Endothelial cell (in vitro differentiated cells): ENCODE measurements around the gene TOR3A. TPM values are rescaled to one million over a fixed set of nuclear protein-coding genes. Genes with fewer than 3 reads are reported as not detected.
"Not testable (repeated sequence)": the region's sequence is repeated elsewhere in the genome, so short reads cannot be mapped to it uniquely, and the experiment has no call there.

ENCODE experiments used
- DNase-seq: peaks from one replicate; pipeline ENCODE4 v3.0.0; 2021; ENCODE audit warnings: low spot score
- H3K27ac Mint-ChIP-seq: one replicate; pipeline ENCODE4 v1.8.0; 2021; ENCODE audit warnings: mixed read lengths, inconsistent platforms; ENCODE audit not compliant: unreplicated experiment
- H3K27me3 Mint-ChIP-seq: one replicate; pipeline ENCODE4 v1.8.0; 2021; ENCODE audit warnings: mild to moderate bottlenecking, moderate library complexity, mixed read lengths, inconsistent platforms; ENCODE audit not compliant: unreplicated experiment
- H3K36me3 Mint-ChIP-seq: one replicate; pipeline ENCODE4 v1.8.0; 2021; ENCODE audit warnings: mild to moderate bottlenecking, low read depth, mixed read lengths, inconsistent platforms; ENCODE audit not compliant: unreplicated experiment
- H3K4me1 Mint-ChIP-seq: one replicate; pipeline ENCODE4 v1.8.0; 2021; ENCODE audit warnings: mild to moderate bottlenecking, mixed read lengths, inconsistent platforms; ENCODE audit not compliant: unreplicated experiment
- H3K4me3 Mint-ChIP-seq: one replicate; pipeline ENCODE4 v1.8.0; 2021; ENCODE audit warnings: mild to moderate bottlenecking, mixed read lengths, inconsistent platforms; ENCODE audit not compliant: unreplicated experiment
- H3K9me3 Mint-ChIP-seq: one replicate; pipeline ENCODE4 v1.8.0; 2021; ENCODE audit warnings: mixed read lengths, inconsistent platforms; ENCODE audit not compliant: unreplicated experiment
- CTCF ChIP-seq: fragments of 200-600 bp; sonication (generic); IDR thresholded peaks from one replicate; pipeline ENCODE4 v1.5.0; 2021; ENCODE audit warnings: antibody characterized with exemption; ENCODE audit not compliant: unreplicated experiment
- total RNA-seq: library from RNA; stranded (reverse); fragmentation: NEBNext Ultra II Directional; extraction: Animal tissue kit (Norgen Biotek cat#: 25700); gene quantifications from one replicate; pipeline ENCODE4 v1.2.1, GENCODE V29; 2021; ENCODE audit not compliant: unreplicated experiment

Gene TOR3A
- total RNA-seq, 1 donor from 2014 or later, result 15.2 TPM

GRCh38 chr1:179129702-179130473 is 48.0 kb downstream of the TOR3A start:
- Mint-ChIP-seq H3K9me3 (no peaks in the 10 kb centered on the region), H3K27ac (no peak overlapping the region), H3K36me3 (peaks cover 30% of the 10 kb centered on the region), H3K4me1 (peaks cover 20% of the 10 kb centered on the region), H3K27me3 (no peaks in the 10 kb centered on the region), H3K4me3 (no peak overlapping the region)
- no peak for DNase-seq
- TF ChIP-seq CTCF, result no peak

- Mint-ChIP-seq H3K36me3 (peaks cover 37% of the 10 kb centered on the region), H3K4me1 (peaks cover 30% of the 10 kb centered on the region)
- not testable (repeated sequence) for H3K4me3 Mint-ChIP-seq, H3K27me3 Mint-ChIP-seq, H3K9me3 Mint-ChIP-seq, DNase-seq, H3K27ac Mint-ChIP-seq
Observed at GRCh38 chr1:179135168-179135567, 53.3 kb downstream of the TOR3A start.

- not testable (repeated sequence) for H3K9me3 Mint-ChIP-seq, DNase-seq, H3K4me3 Mint-ChIP-seq, H3K27me3 Mint-ChIP-seq, H3K27ac Mint-ChIP-seq
- H3K36me3 Mint-ChIP-seq, result peaks cover 37% of the 10 kb centered on the region
- peaks cover 33% of the 10 kb centered on the region for H3K4me1 Mint-ChIP-seq
Observed at GRCh38 chr1:179135707-179136106, 53.8 kb downstream of the TOR3A start.

- Mint-ChIP-seq H3K36me3 (peaks cover 39% of the 10 kb centered on the region), H3K27ac (peak overlapping the region; percentile 11), H3K4me3 (no peak overlapping the region), H3K4me1 (peaks cover 38% of the 10 kb centered on the region), H3K9me3 (no peaks in the 10 kb centered on the region), H3K27me3 (peaks cover 3% of the 10 kb centered on the region)
- DNase-seq, result no peak
- no peak for TF ChIP-seq CTCF
Observed at GRCh38 chr1:179137617-179138255, 55.9 kb downstream of the TOR3A start.

- not testable (repeated sequence) for DNase-seq, H3K9me3 Mint-ChIP-seq, H3K27ac Mint-ChIP-seq, H3K4me3 Mint-ChIP-seq, H3K27me3 Mint-ChIP-seq
- peaks cover 36% of the 10 kb centered on the region for H3K36me3 Mint-ChIP-seq
- peaks cover 36% of the 10 kb centered on the region for H3K4me1 Mint-ChIP-seq
Observed at GRCh38 chr1:179138755-179139154, 56.9 kb downstream of the TOR3A start.

GRCh38 chr1:179141592-179142251 is 59.9 kb downstream of the TOR3A start:
- H3K36me3 Mint-ChIP-seq, result peaks cover 32% of the 10 kb centered on the region
- peaks cover 46% of the 10 kb centered on the region for H3K4me1 Mint-ChIP-seq
- H3K9me3 Mint-ChIP-seq, result no peaks in the 10 kb centered on the region
- H3K4me3 Mint-ChIP-seq, result peak overlapping the region; percentile 94
- H3K27me3 Mint-ChIP-seq, result peaks cover 3% of the 10 kb centered on the region
- DNase-seq, result no peak
- H3K27ac Mint-ChIP-seq, result peak overlapping the region; percentile 99
- no peak for TF ChIP-seq CTCF
